ENCODE results near the gene DNMT1.

DNMT1 gene

DNA sequence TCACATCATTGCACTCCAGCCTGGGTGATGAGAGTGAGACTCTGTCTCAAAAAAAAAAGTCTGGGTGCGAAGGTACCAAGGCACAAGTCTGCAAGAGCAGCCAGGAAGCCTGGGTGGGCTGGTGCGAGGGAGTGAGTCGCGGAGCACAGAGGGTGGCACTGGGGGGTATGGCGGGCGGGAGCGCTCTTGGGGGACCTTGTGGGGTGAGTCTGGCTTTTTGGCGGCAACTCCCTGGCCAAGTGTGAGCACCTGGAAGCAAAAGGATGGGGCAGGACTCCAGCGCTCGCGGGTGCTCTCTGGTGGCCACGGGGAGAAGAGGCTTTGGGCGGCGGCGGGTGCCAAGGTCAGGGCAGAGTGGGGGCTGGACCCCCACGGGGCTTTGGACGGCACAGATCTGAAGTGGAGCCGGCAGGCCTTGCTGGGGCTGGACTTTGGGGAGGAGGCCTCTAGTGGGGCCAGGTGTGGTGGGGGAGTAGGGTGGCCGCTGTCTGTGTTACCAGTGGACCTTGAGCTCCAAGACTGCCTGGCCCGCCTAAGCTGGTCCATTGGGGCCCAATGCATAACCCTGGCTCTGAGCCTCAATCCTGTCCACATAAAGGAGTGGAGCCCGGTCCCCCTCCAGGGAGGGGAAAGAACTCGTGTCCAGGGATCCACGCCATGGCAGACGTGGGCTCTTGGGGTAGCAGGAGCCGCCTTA, 81.7 kb downstream of the DNMT1 start:
- peak in 3 of 4 experiments; percentile 46 to 48 (median 47) for DNase-seq

DNA sequence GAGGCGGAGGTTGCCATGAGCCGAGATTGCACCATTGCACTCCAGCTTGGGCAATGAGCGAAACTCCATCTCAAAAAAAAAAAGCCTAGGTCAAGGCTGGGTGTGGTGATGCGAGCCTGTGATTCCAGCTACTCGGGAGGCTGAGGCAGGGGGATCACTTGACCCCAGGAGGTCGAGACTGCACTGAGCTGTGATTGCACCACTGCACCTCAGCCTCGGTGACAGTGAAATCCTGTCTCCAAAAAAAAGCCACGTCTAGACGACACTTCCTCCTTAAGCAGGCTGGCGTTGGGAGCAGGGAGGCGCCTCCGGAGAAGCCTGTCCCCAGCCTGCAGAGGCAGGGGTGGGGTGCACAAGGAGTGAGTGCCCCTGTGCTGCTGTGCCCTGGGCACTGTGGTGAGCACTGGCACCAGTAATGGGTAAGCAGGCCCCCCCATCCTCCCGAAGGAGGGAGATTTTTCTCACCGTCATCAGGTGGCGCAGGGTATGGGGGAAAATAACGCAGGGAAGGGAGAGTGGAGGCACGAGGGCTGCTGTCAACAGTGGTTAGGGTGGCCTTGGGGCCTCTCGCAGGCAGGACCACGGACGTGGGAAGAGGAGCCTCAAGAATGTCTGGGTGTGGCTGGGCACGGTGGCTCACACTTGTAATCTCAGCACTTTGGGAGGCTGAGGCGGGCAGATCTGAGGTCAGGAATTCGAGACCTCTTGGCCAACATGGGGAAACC, 82.6 kb downstream of the DNMT1 start:
- DNase-seq: no peak

DNA sequence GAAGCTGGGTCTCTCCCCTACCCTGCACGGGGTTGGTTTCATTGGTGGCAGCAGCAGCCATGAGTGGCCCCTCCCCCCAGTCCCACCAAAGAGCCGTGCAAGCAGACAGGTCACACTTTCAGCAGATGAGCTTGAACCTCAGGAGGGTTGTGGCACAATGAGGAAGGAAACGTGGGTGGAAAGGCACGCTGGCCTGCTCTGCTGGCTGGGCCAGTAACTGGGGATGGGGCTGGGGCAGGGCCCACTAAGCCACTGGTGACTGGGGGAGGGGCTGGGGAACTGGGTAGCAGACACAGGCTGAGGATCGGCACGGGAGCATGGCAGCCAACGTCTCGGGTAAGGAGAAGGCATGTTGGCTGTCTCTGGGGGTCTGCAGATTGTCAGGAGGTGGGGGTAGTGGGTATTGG, 83.3 kb downstream of the DNMT1 start, which contains the start of gene P2RY11:
Gene P2RY11, plus strand, starts transcription at position 289 of the 407 bp plus-strand sequence. Its CDS starts 29 bp downstream, at position 318.
- DNase-seq: no peak

DNA sequence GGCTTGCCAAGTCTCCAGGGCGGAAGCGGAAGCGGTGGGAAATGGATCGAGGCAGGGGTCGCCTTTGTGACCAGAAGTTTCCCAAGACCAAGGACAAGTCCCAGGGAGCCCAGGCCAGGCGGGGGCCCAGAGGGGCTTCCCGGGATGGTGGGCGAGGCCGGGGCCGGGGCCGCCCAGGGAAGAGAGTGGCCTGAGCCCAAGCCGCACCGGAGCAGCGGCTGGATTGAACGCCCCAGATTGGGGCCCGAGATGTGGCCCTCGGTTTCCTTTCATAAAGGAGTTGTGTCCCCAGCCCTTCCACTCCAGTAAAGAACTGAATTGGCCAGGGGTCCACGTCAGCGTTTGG, 83.8 kb downstream of the DNMT1 start:
- DNase-seq: no peak

DNA sequence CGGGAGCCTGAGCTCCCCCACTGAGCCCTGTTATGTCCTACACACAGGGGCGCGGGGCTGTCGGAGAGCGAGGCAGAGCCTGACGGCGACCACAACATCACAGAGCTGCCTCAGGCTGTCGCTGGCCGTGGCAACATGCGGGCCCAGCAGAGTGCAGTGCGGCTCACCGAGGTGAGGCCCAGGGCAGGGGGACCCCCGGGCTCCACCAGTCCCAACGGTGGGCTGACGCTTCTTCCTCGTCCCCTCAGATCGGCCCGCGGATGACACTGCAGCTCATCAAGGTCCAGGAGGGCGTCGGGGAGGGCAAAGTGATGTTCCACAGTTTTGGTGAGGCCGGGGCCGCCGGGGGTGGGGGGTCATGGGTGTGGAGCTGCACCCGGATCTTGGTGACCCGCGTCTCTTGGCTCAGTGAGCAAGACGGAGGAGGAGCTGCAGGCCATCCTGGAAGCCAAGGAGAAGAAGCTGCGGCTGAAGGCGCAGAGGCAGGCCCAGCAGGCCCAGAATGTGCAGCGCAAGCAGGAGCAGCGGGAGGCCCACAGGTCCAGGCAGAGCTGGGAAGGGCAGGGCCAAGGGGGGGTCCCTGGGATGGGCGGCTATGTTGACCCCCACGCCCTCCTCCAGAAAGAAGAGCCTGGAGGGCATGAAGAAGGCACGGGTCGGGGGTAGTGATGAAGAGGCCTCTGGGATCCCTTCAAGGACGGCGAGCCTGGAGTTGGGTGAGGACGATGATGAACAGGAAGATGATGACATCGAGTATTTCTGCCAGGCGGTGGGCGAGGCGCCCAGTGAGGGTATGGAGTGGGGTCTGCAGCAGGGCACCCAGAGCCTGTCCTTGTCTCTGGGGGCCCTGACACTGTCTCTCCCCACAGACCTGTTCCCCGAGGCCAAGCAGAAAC, 84.4 kb downstream of the DNMT1 start:
- no peak for DNase-seq

DNA sequence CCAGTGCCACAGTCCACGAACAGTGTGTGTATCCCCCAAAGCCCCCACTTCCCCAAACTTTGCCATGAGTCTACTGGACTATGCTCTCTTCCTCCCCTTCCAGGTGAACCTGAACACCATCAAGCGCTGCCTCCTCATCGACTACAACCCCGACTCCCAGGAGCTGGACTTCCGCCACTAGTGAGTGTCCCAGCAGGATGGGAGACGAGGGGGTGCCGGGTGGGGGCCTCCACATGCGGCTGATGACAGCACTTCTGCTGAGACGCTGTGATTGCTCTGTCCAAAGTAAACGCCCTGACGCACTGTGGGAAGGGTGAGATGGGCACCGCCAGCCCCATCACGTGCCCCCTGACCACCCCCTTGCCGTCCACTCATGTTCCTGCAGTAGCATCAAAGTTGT, 85.2 kb downstream of the DNMT1 start:
- DNase-seq: no peak

DNA sequence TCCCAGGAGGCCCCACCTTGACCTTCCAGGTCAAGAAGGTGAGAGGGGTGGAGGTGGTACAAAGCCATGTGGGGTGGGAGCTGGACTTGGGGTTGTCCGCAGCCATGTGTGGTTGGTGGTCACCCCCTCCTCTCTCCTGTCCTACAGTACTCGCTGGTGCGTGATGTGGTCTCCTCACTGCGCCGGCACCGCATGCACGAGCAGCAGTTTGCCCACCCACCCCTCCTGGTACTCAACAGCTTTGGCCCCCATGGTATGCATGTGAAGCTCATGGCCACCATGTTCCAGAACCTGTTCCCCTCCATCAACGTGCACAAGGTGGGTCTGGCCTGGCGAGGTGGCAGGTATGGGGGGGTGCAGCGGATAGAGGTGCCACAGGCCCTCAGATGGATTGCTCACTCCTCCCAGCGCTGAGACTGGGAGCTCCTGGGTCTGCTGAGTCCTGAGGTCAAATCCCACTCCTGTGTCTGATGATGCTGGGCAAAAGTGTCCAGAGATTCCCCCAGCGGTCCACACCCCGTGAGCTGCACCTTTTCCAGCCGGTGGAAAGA, 86.9 kb downstream of the DNMT1 start:
- no peak for DNase-seq

DNA sequence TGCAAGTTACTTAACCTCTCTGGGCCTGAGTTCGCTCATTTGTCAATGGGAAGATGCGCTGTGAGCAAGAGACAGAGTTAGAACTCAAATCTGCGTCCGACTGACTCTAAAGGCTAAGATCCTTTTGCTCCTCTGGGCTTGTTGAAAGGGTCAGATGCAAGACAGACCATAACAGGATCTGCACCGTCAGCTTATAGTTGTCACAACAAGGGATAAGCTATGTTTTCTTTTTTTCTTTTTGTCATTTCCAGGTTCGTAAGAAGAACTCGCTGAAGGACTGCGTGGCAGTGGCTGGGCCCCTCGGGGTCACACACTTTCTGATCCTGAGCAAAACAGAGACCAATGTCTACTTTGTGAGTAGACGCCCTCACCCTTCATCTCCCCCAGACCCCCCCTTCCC, 87.5 kb downstream of the DNMT1 start:
- DNase-seq: no peak

DNA sequence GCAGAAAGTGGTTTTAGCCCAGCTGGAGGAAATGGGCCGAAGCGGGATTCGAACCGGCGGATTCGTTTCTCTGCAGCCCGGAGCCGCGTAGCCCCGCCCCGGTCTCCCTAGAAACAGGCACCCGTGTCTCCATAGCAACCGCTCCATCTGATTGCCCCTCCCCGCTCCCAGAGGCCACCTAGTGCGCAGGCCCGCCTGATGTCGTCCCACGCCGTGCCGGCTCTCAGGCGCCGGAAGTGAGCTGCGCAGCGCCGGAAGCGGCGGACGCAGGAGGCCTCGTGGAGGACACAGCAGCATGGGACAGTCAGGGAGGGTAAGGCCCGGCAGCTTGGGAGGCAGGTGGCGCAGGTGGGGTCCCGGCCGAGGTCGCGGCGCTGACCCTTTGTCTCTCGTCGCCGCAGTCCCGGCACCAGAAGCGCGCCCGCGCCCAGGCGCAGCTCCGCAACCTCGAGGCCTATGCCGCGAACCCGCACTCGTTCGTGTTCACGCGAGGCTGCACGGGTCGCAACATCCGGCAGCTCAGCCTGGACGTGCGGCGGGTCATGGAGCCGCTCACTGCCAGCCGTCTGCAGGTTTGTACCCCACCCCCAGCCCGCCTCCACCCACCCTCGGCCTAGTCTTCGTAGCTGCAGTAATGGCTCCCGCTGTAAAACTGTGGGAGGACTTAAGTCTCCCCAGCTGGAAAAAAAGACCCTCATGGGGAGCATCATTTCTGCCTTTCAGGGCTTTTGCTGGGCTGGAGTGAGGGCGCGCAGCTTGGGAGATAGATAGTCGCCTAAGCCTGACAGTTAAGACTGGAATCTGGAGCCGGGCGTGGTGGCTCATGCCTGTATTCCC, 88.4 kb downstream of the DNMT1 start, which contains the start of gene PPAN:
Gene PPAN, plus strand, starts transcription at position 263 of the 837 bp plus-strand sequence. Its CDS starts 33 bp downstream, at position 296.
- DNase-seq: peak; percentile 94 to 96 (median 95)

DNA sequence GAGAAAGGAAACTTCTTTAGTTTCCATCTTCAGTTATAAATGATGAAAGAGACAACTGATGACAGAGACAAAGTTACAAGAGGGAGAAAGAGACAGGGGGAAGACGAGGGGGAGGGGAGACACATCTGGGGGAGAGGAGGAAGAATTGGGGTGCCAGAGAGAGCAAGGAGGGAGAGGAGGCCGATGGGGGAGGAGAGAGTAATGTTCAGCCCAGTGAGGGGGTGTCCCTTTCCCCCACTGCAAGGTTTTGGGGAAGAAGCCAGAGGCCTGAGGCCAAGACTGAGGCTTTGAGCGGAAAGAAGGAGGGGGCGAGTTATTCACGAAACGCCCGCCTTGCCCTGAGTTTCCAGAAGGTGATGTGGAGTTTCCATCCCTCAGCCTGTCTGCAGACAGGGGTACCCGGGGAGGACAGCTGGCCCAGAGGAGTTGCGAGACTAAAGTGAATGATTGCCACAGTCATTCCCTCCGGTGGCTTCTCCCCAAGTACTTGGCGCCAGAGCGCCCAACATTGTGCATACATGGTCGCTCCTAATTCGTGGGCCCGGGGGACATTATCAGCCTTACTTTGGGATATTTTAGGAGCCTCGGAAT, 89.1 kb downstream of the DNMT1 start:
- DNase-seq: peak in 1 of 4 experiments; percentile 81

DNA sequence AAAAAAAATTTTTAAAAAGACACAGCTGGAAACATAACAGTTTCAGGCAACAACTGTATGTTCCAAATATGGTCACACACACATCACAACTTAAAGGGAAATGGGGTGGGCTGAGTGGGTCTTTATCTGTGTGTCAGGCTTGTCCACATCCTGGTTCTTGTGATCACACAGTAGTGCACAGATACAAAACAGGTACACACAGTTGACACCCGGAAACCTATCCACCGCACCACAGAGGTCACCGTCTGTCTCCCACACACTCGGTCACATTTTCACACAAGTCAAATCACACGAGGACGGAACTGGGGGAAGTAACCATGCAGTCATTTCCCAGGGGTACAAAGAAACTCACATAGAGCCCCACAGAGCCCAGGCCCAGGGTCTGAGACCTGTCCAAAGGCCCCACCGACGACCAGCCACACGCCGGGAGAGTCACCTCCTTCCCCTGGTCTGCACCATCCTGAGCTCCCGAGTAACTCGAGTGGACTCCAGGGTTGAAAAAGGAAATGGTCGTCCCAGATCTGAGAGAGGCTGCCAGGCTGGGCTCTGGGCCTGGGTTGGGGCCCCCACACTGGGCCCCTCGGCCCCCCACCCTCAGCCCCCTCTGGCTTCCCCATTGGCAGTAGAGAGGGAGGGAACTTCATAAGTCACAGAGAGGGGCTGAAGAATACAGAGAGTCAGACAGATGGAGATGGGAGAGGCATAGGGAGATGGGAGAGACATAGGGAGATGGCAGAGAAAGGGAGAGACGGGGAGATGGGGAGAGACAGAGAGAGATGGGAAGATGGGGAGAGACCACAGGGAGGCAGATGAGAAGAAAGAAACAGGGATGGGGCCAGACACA, 89.9 kb downstream of the DNMT1 start:
- peak in 3 of 4 experiments; percentile 28 to 51 (median 49) for DNase-seq

DNA sequence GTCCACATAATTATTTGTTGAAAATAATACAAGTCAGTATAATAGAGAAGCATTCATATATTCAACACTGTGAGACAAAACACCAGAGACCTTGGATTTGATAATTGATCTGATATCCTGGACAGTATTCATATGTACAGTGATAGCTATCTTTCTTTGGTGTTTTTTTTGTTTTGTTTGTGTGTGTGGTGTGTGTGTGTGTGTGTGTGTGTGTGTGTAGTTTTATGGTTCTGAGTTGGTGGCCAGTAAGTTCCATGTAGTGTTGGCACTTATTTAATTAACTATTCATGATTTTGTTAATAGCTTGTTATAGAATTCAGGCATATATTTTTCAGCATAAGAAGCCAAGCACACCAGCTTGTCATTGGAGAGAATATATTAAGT, 90.6 kb downstream of the DNMT1 start:
- DNase-seq: no peak

DNA sequence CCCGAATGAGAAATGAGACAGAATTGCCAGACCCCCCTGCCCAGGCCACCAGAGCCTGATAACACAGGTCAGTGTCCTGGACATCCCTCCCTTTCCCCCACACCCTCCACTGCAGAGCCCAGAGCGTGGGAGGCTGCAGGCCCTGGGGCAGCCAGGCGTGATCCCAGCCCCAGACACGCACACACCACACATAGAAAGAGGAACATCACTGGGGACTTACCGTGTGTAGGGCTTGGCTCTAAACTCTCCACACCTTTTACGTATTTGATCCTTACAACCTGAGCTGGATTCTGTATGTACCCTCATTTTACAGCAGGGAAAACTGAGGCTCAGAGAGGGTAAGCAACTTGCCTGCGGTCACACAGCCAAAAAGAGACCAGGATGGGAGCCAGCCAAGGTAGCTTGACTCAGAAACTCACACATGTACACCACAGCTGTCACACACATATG, 91.9 kb downstream of the DNMT1 start:
- no peak for DNase-seq

DNA sequence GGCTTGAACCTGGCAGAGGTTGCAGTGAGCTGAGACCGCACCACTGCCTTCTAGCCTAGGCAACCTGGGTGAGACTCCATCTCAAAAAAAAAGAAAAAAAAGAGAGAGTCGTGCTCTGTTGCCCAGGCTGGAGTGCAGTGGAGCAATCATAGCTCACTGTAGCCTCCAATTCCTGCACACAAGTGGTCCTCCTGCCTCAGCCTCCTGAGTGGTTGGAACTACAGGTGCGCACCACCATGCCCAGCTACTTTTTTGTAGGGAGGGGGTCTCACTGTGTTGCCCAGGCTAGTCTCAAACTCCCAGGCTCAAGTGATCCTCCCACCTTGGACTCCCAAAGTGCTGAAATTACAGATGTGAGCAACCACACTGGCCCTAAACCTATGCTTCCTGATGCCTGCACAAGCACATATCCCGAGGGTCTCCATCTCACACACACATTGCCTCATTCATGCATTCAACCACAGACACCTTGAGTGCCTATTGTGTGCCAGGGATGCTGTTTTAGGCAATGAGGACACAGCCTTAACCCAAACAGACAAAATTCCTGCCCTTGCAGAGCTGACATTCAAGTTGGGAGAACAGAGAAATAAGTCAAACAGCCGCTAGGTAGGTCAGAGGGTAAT, 94.5 kb downstream of the DNMT1 start:
- no peak for DNase-seq

DNA sequence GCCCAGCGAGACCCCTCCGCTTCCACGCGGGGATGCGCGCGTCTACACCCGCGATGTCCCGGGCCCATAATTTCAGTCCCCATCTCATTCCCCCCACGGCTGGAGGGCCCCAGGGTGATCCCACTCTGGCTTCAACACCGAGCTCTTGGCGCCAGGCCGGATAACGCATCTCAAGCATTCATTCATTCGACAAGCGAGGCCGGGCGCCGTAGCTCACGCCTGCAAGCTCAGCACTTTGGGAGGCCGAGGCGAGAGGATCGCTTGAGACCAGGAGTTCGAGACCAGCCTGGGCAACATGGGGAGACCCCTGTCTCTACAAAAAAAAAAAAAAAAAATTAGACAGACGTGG, 98.2 kb downstream of the DNMT1 start:
- DNase-seq: no peak

DNA sequence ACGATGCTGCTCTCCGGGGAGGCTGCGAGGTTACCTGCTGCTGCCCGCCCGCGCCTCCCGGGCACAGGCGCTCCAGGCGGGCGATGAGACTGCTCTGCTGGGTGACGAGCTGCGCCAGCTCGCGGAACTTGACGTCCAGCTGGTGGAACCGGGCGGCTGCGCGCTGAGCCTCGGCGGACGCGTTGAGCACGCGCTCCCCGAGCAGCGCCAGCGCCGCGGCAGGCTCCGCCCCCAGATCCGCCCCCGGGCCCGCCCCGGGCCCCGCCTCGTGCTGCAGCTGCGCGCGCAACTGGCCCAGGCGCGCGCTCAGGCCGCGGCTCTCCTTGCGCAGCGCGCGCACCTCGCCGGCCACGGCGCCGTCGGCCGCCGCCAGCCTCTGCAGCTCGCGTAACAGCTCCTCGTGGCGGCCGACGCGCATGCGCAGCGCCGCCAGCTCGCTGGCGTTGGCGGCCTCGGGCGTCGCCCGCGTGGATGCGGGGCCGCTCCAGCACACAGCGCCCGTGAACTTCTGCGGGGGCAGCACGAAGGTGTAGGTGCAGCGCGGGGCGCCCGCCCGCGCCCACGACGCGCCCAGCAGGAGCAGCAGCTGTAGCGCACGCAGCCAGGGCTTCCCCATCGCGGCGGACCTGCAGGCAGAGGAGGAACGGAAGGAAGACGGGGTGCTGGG, 98.7 kb downstream of the DNMT1 start:
- peak; percentile 61 to 89 (median 81) for DNase-seq

DNA sequence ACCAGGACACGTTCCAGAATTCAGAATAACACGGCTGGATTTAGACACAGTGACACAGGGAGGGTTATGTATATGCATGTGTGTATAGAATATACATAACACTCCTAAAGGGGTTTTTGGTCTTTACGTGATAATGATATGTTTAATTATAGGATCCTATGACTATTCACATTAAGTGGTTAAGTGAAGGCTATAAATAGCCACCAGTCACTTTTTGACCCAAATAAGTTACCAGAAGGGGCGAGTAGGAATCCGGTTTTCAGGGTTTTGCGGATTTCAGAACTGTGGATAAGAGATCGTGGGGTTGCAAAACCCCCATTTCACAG, 99.2 kb downstream of the DNMT1 start:
- no peak for DNase-seq

DNA sequence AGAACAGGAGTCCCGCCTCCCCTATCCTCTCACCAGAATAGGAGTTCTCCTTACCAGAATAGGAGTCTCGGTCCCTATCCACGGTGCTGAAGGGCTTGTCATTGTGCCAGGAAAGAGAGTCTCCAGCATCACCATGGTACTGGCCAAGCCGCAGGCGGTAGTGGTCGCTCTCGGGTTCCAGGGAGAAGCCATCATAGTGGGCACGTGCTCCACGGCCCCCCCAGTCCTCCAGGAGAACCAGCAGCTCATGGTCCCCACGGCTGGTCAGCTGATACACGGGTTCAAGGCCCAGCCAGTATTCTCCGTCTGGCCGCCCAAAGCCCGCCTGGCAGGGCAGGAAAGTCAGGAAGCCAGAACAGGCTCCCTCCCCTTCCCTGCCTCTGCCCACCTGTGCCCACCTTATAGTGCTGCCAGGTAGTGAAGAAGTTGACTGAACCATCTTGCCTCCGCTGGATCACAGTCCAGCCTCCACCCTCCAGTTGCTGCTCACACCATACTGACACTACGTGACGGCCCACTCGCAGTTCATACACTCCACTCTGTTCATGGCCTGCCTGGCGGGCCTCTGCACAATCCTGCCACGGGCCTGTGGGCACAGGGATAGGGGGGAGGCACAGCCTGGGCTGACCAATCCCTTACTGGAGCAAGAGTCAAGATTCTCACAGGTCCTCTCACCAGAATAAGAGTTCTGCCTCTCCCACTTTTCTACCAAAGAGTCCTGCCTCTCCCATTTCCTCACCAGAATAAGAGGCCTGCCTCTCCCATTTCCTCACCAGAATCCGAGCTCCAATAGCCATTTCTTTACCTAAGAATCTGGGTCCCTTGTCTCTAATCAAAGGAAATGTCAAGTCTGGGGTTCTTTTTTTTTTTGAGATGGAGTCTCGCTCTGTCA, 101.2 kb downstream of the DNMT1 start:
- DNase-seq: no peak

Data from activated naive CD4-positive, alpha-beta T cell (primary cell).